C4-2B (cell line): Measurements from ENCODE around the gene DNAJA3.

Experiments
- CTCF ChIP-seq: fragments of 450-650 bp; conservative IDR thresholded peaks from 2 replicates; pipeline ENCODE4 v1.5.1; 2017; ENCODE audit warnings: mild to moderate bottlenecking
- ZFX ChIP-seq: fragments of 450-650 bp; IDR thresholded peaks from 2 replicates; pipeline ENCODE4 v1.6.1; 2017

- TF ChIP-seq CTCF: no peak
- TF ChIP-seq ZFX: no peak
These were observed 37.2 kb upstream of the DNAJA3 start for GRCh38 chr16:4388271-4389021.
